H9 (cell line): Measurements from ENCODE around the gene BCAS3. TPM values are rescaled to one million over a fixed set of nuclear protein-coding genes. Genes with fewer than 3 reads are reported as not detected.
A peak's percentile ranks its signal among the peaks of the same experiment; 100 is the strongest.

Experiments
- DNase-seq: peaks from one replicate; pipeline ENCODE4 v3.0.0-alpha.2; 2017
- H2AFZ ChIP-seq: one replicate; pipeline ENCODE4 v1.6.1; 2013; ENCODE audit warnings: mild to moderate bottlenecking, low read length, control low read depth, moderate library complexity
- H2AK5ac ChIP-seq: 2 replicates; pipeline ENCODE4 v1.6.1; 2013; ENCODE audit warnings: low read length, control low read depth, mixed read lengths; ENCODE audit not compliant: insufficient read length
- H2BK120ac ChIP-seq: one replicate; pipeline ENCODE4 v1.6.1; 2013; ENCODE audit warnings: low read depth, mild to moderate bottlenecking, low read length, control low read depth, inconsistent platforms; ENCODE audit not compliant: poor library complexity, severe bottlenecking
- H2BK12ac ChIP-seq: 2 replicates; pipeline ENCODE4 v1.6.1; 2013; ENCODE audit warnings: low read length, control low read depth, mixed read lengths, low read depth; ENCODE audit not compliant: insufficient read length
- H2BK15ac ChIP-seq: 2 replicates; pipeline ENCODE4 v1.6.1; 2013; ENCODE audit warnings: low read depth, low read length, control low read depth
- H2BK20ac ChIP-seq: one replicate; pipeline ENCODE4 v1.6.1; 2013; ENCODE audit warnings: low read depth, mild to moderate bottlenecking, low read length, control low read depth, inconsistent platforms; ENCODE audit not compliant: poor library complexity, severe bottlenecking
- H2BK5ac ChIP-seq: 2 replicates; pipeline ENCODE4 v1.6.1; 2013; ENCODE audit warnings: low read length, control low read depth, mixed read lengths; ENCODE audit not compliant: insufficient read length
- H3K14ac ChIP-seq: 2 replicates; pipeline ENCODE4 v1.6.1; 2013; ENCODE audit warnings: low read length, control low read depth; ENCODE audit not compliant: insufficient read depth
- H3K18ac ChIP-seq: 2 replicates; pipeline ENCODE4 v1.6.1; 2013; ENCODE audit warnings: low read depth, mild to moderate bottlenecking, mixed read lengths, low read length, control low read depth; ENCODE audit not compliant: insufficient read length
- H3K23ac ChIP-seq: 2 replicates; pipeline ENCODE4 v1.6.1; 2013; ENCODE audit warnings: low read length, control low read depth, mixed read lengths, low read depth; ENCODE audit not compliant: insufficient read length
- H3K23me2 ChIP-seq: 2 replicates; pipeline ENCODE4 v1.6.1; 2013; ENCODE audit warnings: low read depth, mild to moderate bottlenecking, mixed read lengths, low read length, control low read depth; ENCODE audit not compliant: insufficient read length, poor library complexity, severe bottlenecking
- H3K27ac ChIP-seq: 2 replicates; pipeline ENCODE4 v1.5.1; 2013; ENCODE audit warnings: low read length, control low read depth, mixed read lengths, low read depth; ENCODE audit not compliant: insufficient read length
- H3K27me3 ChIP-seq: 2 replicates; pipeline ENCODE4 v1.6.1; 2013; ENCODE audit warnings: low read length, control low read depth, inconsistent platforms; ENCODE audit not compliant: insufficient read depth
- H3K4ac ChIP-seq: 2 replicates; pipeline ENCODE4 v1.6.1; 2013; ENCODE audit warnings: low read depth, mild to moderate bottlenecking, control low read depth, inconsistent platforms, low read length, moderate library complexity
- H3K4me1 ChIP-seq: 2 replicates; pipeline ENCODE4 v1.6.1; 2013; ENCODE audit warnings: low read length, control low read depth, inconsistent platforms; ENCODE audit not compliant: insufficient read depth
- H3K4me2 ChIP-seq: 2 replicates; pipeline ENCODE4 v1.6.1; 2013; ENCODE audit warnings: low read length, control low read depth, mixed read lengths; ENCODE audit not compliant: insufficient read length, insufficient read depth
- H3K56ac ChIP-seq: 2 replicates; pipeline ENCODE4 v1.6.1; 2013; ENCODE audit warnings: low read depth, mild to moderate bottlenecking, mixed read lengths, low read length, control low read depth; ENCODE audit not compliant: insufficient read length
- H3K79me1 ChIP-seq: 2 replicates; pipeline ENCODE4 v1.6.1; 2013; ENCODE audit warnings: low read depth, mild to moderate bottlenecking, moderate library complexity, low read length, control low read depth, inconsistent platforms; ENCODE audit not compliant: insufficient read depth, poor library complexity, severe bottlenecking
- H3K79me2 ChIP-seq: 2 replicates; pipeline ENCODE4 v1.6.1; 2013; ENCODE audit warnings: low read length, control low read depth, inconsistent platforms; ENCODE audit not compliant: insufficient read depth
- H3K9ac ChIP-seq: 2 replicates; pipeline ENCODE4 v1.6.1; 2013; ENCODE audit warnings: low read length, control low read depth, mixed read lengths; ENCODE audit not compliant: insufficient read length; ENCODE audit errors: extremely low read depth
- H3K9me3 ChIP-seq: one replicate; pipeline ENCODE4 v1.6.1; 2013; ENCODE audit warnings: low read depth, low read length, inconsistent platforms; ENCODE audit not compliant: control insufficient read depth
- H3T11ph ChIP-seq: one replicate; pipeline ENCODE4 v1.6.1; 2013; ENCODE audit warnings: mild to moderate bottlenecking, low read length, control low read depth, inconsistent platforms
- H4K20me1 ChIP-seq: one replicate; pipeline ENCODE4 v1.6.1; 2013; ENCODE audit not compliant: control insufficient read depth, insufficient read length, insufficient read depth
- H4K5ac ChIP-seq: 2 replicates; pipeline ENCODE4 v1.6.1; 2013; ENCODE audit warnings: low read depth, mild to moderate bottlenecking, mixed read lengths, low read length, control low read depth; ENCODE audit not compliant: insufficient read length
- H4K8ac ChIP-seq: replicated peaks from 2 replicates; pipeline ENCODE4 v1.6.1; 2013; ENCODE audit warnings: low read length, control low read depth, mixed read lengths, low read depth; ENCODE audit not compliant: insufficient read length
- H4K91ac ChIP-seq: 2 replicates; pipeline ENCODE4 v1.6.1; 2013; ENCODE audit warnings: low read depth, mild to moderate bottlenecking, moderate library complexity, mixed read lengths, low read length, control low read depth; ENCODE audit not compliant: insufficient read length
- H3K27ac Mint-ChIP-seq, 3 experiments: 2 replicates in 2 of 3; 3 replicates in 1 of 3; pipeline ENCODE4 v1.8.0; 2020 to 2021; ENCODE audit warnings: mixed read lengths in 3 of 3, mild to moderate bottlenecking in 1 of 3, moderate library complexity in 1 of 3
- H3K27me3 Mint-ChIP-seq: 2 replicates; pipeline ENCODE4 v1.8.0; 2021; ENCODE audit warnings: low read depth, mild to moderate bottlenecking, moderate library complexity, mixed read lengths
- H3K36me3 Mint-ChIP-seq, 3 experiments: 2 replicates in 2 of 3; 3 replicates in 1 of 3; pipeline ENCODE4 v1.8.0; 2020 to 2021; ENCODE audit warnings: low read depth in 3 of 3, mixed read lengths in 3 of 3; ENCODE audit not compliant: insufficient read depth in 1 of 3
- H3K4me1 Mint-ChIP-seq, 2 experiments: 2 replicates each; pipeline ENCODE4 v1.8.0; 2020; ENCODE audit warnings: mixed read lengths in 2 of 2
- H3K4me3 Mint-ChIP-seq, 2 experiments: 2 replicates in 1 of 2; 3 replicates in 1 of 2; pipeline ENCODE4 v1.8.0; 2020 to 2021; ENCODE audit warnings: mild to moderate bottlenecking in 2 of 2, mixed read lengths in 2 of 2, moderate library complexity in 1 of 2
- H3K9me3 Mint-ChIP-seq, 2 experiments: 2 replicates in 1 of 2; 3 replicates in 1 of 2; pipeline ENCODE4 v1.8.0; 2020; ENCODE audit warnings: mild to moderate bottlenecking in 2 of 2, mixed read lengths in 2 of 2, moderate library complexity in 1 of 2
- CTCF ChIP-seq: fragments of 200-600 bp; sonication (generic); conservative IDR thresholded peaks from 3 replicates; pipeline ENCODE4 v1.8.0; 2021; ENCODE audit warnings: antibody characterized with exemption, mild to moderate bottlenecking
- WGBS: extraction: QIAGEN DNeasy Blood & Tissue Kit; methylation state at CpG from one replicate; pipeline ENCODE4 v1.1.7; 2013; ENCODE audit warnings: missing lambda C conversion rate, low lambda C conversion rate, mixed read lengths; ENCODE audit not compliant: insufficient read length; ENCODE audit errors: extremely low coverage; 5-methylcytosine and 5-hydroxymethylcytosine counted together
- total RNA-seq: library from RNA; stranded (reverse); gene quantifications from 2 replicates; pipeline ENCODE4 v1.2.1, GENCODE V29; 2021

Gene BCAS3
- total RNA-seq, 1 experiment from 2014 or later, result 22.4 TPM

GRCh38 chr17:60652454-60653247 lies 25.0 kb upstream of the BCAS3 start:
- Histone ChIP-seq H3K18ac (no peak overlapping the region), H3K56ac (no peak overlapping the region), H3K4me2 (no peak overlapping the region), H4K91ac (no peak overlapping the region), H3K4me1 (no peaks in the 10 kb centered on the region), H3K14ac (no peak overlapping the region), H4K5ac (no peak overlapping the region), H3T11ph (no peak overlapping the region), H3K23me2 (no peaks in the 10 kb centered on the region), H2AFZ (no peak overlapping the region), H2BK120ac (no peak overlapping the region), H4K20me1 (no peaks in the 10 kb centered on the region), H3K9me3 (no peaks in the 10 kb centered on the region), H3K79me1 (no peaks in the 10 kb centered on the region), H3K27me3 (no peaks in the 10 kb centered on the region), H4K8ac (no peak overlapping the region), H2AK5ac (no peak overlapping the region), H3K9ac (no peak overlapping the region), H3K23ac (no peak overlapping the region), H3K27ac (no peak overlapping the region), H3K79me2 (no peaks in the 10 kb centered on the region), H2BK12ac (no peak overlapping the region), H2BK20ac (no peak overlapping the region), H2BK5ac (no peak overlapping the region), H2BK15ac (no peak overlapping the region), H3K4ac (no peak overlapping the region)
- no peak for TF ChIP-seq CTCF
- H3K9me3 Mint-ChIP-seq, result no peaks in the 10 kb centered on the region; a peak in 1 of 5 replicates
- no CpG with 5 or more reads among the region's 2 CpGs for WGBS
- peak overlapping the region in 1 of 3 experiments; percentile 55; a peak in 1 of 7 replicates for H3K27ac Mint-ChIP-seq
- H3K36me3 Mint-ChIP-seq, result peaks cover 9 to 47% (median 43%) of the 10 kb centered on the region in 3 experiments; a peak in 6 of 7 replicates
- no peak for DNase-seq
- H3K27me3 Mint-ChIP-seq, result no peaks in the 10 kb centered on the region
- H3K4me3 Mint-ChIP-seq, result no peak overlapping the region
- H3K4me1 Mint-ChIP-seq, result peaks cover 0 to 6% of the 10 kb centered on the region in 2 experiments; a peak in 2 of 4 replicates
